ENCODE data around the gene APOL2.
"Not testable (repeated sequence)": the region's sequence is repeated elsewhere in the genome, so short reads cannot be mapped to it uniquely, and the experiment has no call there.

Gene APOL2

GRCh38 chr22:36262307-36262706 lies 23.0 kb upstream of the APOL2 start:
- DNase-seq = not testable (repeated sequence)

GRCh38 chr22:36261675-36262074 lies 22.3 kb upstream of the APOL2 start:
- not testable (repeated sequence) for DNase-seq

- DNase-seq = no peak
Measured at GRCh38 chr22:36259615-36260300, 20.4 kb upstream of the APOL2 start.

GRCh38 chr22:36258701-36259614 lies 19.6 kb upstream of the APOL2 start:
- no peak for DNase-seq

GRCh38 chr22:36257948-36258670 lies 18.8 kb upstream of the APOL2 start:
- no peak for DNase-seq

- no peak for DNase-seq
Measured at GRCh38 chr22:36257308-36257707, 18.0 kb upstream of the APOL2 start.

- DNase-seq = no peak
Measured at GRCh38 chr22:36256478-36256877, 17.2 kb upstream of the APOL2 start.

- DNase-seq = not testable (repeated sequence)
Measured at GRCh38 chr22:36255572-36255971, 16.2 kb upstream of the APOL2 start.

- DNase-seq = no peak
Measured at GRCh38 chr22:36253523-36254490, 14.5 kb upstream of the APOL2 start.

- no peak for DNase-seq
Measured at GRCh38 chr22:36252754-36253522, 13.6 kb upstream of the APOL2 start, which contains the start of gene APOL1. TSS of gene APOL1 (plus strand) at chr22:36253133. CDS start at chr22:36254956, 1,823 bp downstream.

- not testable (repeated sequence) for DNase-seq
Measured at GRCh38 chr22:36251979-36252608, 12.8 kb upstream of the APOL2 start.

- not testable (repeated sequence) for DNase-seq
Measured at GRCh38 chr22:36250292-36250960, 11.1 kb upstream of the APOL2 start.

GRCh38 chr22:36249160-36249559 lies 9.8 kb upstream of the APOL2 start:
- no peak for DNase-seq

- no peak for DNase-seq
Measured at GRCh38 chr22:36247955-36248354, 8.6 kb upstream of the APOL2 start.

- no peak for DNase-seq
Measured at GRCh38 chr22:36246718-36247117, 7.4 kb upstream of the APOL2 start.

- no peak for DNase-seq
Measured at GRCh38 chr22:36245805-36246356, 6.6 kb upstream of the APOL2 start.

GRCh38 chr22:36244522-36245391 lies 5.4 kb upstream of the APOL2 start:
- DNase-seq = no peak

- no peak for DNase-seq
Measured at GRCh38 chr22:36243986-36244385, 4.7 kb upstream of the APOL2 start.

GRCh38 chr22:36239150-36239400 lies 252 bp downstream of the APOL2 start:
- no peak for DNase-seq

Data from NCI-H187 (cell line).